ENCODE measurements around the gene SWSAP1.
A peak's percentile ranks its signal among the peaks of the same experiment; 100 is the strongest.

The SWSAP1 gene

DNA sequence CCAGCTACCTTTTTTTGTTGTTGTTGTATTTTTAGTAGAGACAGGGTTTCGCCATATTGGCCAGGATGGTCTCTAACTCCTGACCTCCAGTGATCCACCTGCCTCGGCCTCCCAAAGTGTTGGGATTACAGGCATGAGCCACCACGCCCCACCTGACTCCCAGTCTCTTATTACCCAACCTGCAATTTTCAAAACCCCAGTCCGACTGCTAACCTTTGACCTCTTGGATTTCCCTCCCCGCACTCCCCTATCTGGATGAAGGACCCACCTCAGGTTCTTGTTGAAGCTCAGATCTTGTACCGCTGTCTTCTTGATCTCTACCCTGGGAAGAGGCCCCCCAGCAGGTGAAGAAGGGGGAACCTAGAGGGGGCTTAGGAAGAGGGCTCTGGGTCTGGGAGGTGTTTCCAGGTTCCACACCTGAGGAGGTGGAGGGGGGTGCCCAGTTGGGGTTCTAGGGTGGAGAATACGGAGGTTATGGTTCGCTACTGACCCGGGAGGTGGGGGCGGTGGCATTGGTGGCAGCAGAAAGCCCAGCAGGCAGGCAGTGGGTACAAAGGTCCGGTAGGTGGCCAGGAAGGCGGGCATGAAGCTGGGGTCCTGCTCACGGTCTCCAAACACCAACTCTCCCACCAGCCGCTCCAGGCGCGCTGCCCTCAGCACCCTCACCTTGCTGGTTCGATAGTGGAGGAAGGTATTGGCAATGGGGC lies 42.0 kb downstream of the SWSAP1 start:
- DNase-seq = no peak

GRCh38 chr19:11418094-11418548 lies 43.7 kb downstream of the SWSAP1 start:
- DNase-seq = no peak

DNA sequence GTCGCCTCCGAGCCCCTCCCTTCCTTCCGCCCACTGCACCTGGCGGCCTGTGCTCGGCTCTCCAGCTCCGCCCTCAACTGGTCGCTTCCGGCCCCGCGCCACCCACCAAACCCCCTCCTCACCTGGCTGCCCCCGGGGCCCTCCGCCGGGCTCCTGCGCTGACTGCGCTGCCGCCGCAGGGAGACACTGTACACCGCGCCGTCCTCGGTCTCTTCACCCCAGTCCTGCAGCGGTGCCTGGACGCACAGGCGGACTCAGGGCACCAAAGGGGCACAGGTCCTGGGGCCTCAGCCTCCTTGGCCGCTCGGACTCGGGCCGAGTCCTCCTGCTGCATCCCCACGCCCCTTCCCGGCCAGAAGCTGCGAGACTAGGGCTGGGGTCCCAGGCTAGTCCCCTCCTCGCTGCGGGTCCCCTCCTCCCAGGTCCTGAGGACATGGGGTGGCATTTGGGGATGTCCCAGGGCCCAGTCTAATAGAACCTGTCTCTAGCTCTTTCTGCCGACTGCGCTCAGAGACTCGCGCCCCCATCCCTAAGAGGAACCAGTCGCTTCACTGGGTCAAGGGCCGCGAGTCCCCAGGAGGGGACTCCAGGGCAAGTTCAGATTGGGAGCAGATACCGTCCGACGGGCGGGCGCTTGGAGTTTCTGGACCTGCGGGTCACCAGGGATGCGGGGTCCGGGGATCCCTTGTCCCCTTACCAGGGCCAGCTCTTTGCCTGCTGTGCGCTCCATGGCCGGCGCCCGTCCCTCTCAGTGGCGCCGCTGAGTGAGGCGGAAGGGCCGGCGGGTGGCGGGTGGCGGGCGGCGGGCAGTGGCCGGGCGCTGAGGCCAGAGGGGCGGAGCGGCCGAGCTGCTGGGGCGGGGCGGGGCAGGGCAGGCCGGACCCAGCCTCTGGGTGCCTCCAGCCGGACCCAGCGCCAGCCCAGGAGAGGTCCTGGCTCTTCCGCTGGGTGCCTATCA lies 44.4 kb downstream of the SWSAP1 start, which contains the start of gene RGL3:
RGL3 (minus strand) TSS at position 766 of the 958 bp plus-strand sequence; CDS start at position 730, 36 bp downstream.
- no peak for DNase-seq

GRCh38 chr19:11420429-11421370 lies 46.2 kb downstream of the SWSAP1 start:
- DNase-seq = no peak

DNA sequence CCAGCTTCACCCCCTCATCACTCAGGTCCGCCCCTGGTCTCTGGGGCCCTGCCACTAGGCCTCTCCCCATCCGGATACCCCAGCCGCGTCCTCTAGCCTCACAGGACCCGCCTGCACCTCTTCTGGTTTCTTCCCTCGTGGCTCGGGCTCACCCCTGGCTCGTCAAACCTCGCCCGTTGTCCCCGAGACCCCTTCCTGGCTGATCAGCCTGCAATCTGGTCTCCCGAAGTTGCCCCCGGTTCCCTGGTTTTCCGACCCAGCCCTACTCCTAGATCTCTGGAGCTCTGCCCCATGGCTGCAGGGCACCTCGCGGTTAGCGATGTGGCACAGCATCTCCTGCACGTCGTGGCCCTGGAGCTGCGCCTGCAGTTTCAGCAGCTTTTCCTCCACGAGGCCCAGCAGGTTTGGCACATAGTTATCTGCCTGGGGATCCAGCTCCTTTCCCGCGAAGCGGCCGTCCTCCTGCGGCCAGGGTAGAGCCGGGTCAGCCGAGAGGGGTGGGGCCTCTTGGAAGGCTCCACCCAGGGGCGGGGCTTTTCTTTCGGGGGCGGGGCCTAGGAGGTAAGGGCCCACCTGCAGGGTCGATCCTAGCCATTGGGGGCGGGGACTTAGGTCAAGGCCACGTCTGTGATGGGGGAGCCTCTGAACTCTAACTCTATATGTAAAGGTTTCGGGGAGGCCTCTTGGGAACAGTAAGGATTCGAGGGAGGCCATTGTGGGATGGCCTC lies 47.1 kb downstream of the SWSAP1 start:
- peak in 2 of 5 donors; percentile 29 to 36 for DNase-seq

DNA sequence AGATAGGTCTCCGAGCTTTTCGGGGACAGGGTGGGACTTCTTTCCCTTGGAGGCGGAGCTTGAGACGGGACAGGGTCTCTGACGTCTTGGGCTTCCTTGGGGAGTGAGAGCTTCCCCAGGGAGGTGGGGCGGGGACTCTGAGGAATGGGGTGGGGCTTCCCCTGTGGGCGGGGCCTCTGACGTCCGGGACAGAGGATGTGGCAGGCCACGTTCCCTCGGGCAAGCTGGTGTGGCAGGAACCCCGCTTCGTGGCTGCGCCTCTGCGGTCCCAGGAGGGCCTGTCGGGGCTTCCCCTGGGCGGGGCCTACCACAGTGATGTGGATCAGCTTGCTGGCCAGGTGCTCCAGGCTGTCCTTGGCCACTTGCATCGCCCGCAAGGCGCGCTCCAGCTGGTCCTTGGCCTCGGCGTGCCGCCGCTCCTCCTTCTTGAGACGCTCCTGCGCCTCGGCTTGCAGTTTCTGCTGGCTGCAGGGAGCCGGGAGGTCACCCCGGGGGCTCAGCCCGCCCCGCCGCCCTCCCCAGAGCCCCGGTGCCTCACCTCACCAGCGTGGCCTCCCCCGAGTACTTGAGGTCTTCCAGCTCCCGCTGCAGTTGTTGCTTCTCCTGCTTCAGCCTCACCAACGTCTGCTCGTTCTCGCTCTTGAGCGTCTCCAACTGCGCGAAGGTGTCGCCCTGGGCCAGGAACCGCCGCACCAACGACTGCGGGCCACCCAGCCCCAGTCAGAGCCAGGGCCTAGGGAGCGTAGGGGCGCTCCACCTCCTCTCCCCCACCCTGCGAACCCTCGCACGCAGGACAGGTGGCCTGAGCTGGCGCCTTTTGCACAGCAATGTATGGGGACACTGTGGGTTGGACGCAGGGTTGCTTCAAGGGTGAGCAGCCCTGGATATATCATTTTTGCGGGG lies 47.9 kb downstream of the SWSAP1 start:
- DNase-seq = peak; percentile 41 to 82 (median 45)

- no peak for DNase-seq
Measured at GRCh38 chr19:11423164-11423790, 48.8 kb downstream of the SWSAP1 start.

DNA sequence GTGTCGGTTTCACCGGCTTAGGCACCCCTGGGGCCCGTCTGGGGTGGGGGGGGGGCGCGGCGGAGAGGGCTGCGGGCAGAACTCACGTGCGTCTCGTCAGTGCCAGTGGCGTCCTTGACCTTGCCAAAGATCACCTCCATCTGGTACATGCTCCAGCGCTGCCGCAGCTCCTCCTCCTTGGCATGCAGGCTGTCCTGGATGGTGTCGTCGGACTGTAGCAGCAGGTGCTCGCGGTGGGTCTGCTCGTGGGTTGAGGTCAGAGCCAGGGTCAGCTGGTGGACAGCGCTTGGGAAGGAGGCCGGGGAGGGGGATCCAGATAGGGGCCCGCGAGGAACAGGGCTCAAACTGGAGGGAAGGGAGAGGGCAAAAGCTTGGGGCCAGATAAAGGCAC lies 49.3 kb downstream of the SWSAP1 start:
- DNase-seq = no peak

Data from T-helper 1 cell (primary cell).